ENCODE results near the gene LLGL2.

- no peak for TF ChIP-seq POLR2A (IDR thresholded peaks at IDR 0.05; ENCODE audit: low read depth)
- TF ChIP-seq CTCF (IDR thresholded peaks at IDR 0.05) = no peak
- TF ChIP-seq EP300 (IDR thresholded peaks at IDR 0.05) = no peak
These were observed 98.5 kb downstream of the LLGL2 start for GRCh38 chr17:75624021-75624420.
